Stomach (tissue), 19 donors: Measurements from ENCODE around the gene SPRYD3. TPM values are rescaled to one million over a fixed set of nuclear protein-coding genes. Genes with fewer than 3 reads are reported as not detected.

Experiments used
- DNase-seq, 2 donors: peaks; one replicate each; pipeline versions ENCODE4 v3.0.0 to v3.0.0-alpha.2; 2013 to 2019
- H3K27ac ChIP-seq, 5 donors: fragments of 200-600 bp in 4 of 5; sonication (generic) in 4 of 5; one replicate each; pipeline ENCODE4 v1.5.1; 2013 to 2019; ENCODE audit warnings: mild to moderate bottlenecking in 1 of 5, moderate library complexity in 1 of 5
- H3K27me3 ChIP-seq, 3 donors: fragments of 200-600 bp; sonication (generic); one replicate each; pipeline ENCODE4 v1.5.1; 2017 to 2019; ENCODE audit warnings: mixed run types in 1 of 3
- H3K36me3 ChIP-seq, 4 donors: fragments of 200-600 bp; sonication (generic); 1 replicate in 3 of 4; 2 replicates in 1 of 4; pipeline ENCODE4 v1.5.1; 2016 to 2019
- H3K4me1 ChIP-seq, 4 donors: fragments of 200-600 bp; sonication (generic); one replicate each; pipeline ENCODE4 v1.5.1; 2016 to 2019
- H3K4me3 ChIP-seq, 4 donors: fragments of 200-600 bp; sonication (generic) in 3 of 4; one replicate each; pipeline ENCODE4 v1.5.1; 2016 to 2019; ENCODE audit warnings: mild to moderate bottlenecking in 1 of 4
- H3K9me3 ChIP-seq, 4 donors: fragments of 200-600 bp; sonication (generic); one replicate each; pipeline ENCODE4 v1.5.1; 2016 to 2019
- EP300 ChIP-seq: sonication (generic); formaldehyde crosslinking; IDR thresholded peaks from one replicate; pipeline ENCODE4 v1.6.1; 2017; ENCODE audit warnings: antibody characterized with exemption
- POLR2A ChIP-seq, 4 donors: fragments of 450-650 bp; IDR thresholded peaks; one replicate each; pipeline ENCODE4 v1.6.1; 2016; ENCODE audit warnings: antibody characterized with exemption in 4 of 4, control low read depth in 2 of 4, mild to moderate bottlenecking in 1 of 4, moderate library complexity in 1 of 4
- POLR2AphosphoS5 ChIP-seq, 3 donors: sonication (generic); formaldehyde crosslinking; IDR thresholded peaks; one replicate each; pipeline ENCODE4 v1.6.1; 2016; ENCODE audit warnings: antibody characterized with exemption in 3 of 3
- WGBS, 5 donors: extraction: QIAGEN DNeasy Blood & Tissue Kit in 3 of 5; methylation state at CpG; one replicate each; pipeline versions ENCODE4 v1.1.5 to v1.1.7; 2013 to 2018; 5-methylcytosine and 5-hydroxymethylcytosine counted together
- intact Hi-C: fragments of 100-400 bp; cut with DNase I; formaldehyde crosslinking; loops from one replicate; pipeline ENCODE4 v1.15.1; 2023; ENCODE audit warnings: low total_unique reads
- long read RNA-seq, 10 donors: transcript quantifications; one replicate each; lab custom pipeline, GENCODE V29; 2026
- polyA plus RNA-seq, 3 donors: library from polyadenylated mRNA; stranded (reverse); fragments of 200-250 nt; gene quantifications; one replicate each; pipeline ENCODE4 v1.2.3, GENCODE V29; 2013
- total RNA-seq, 5 donors: library from RNA; depleted of rRNA; stranded (reverse); fragments of >200 nt; gene quantifications; one replicate each; pipeline versions ENCODE4 v1.1.0 to v1.2.3, GENCODE V29; 2014 to 2016
- TF ChIP-seq, protein P1 (sequence below), 7 experiments: fragments of 450-650 bp in 4 of 7; fragments of 200-600 bp in 3 of 7; sonication (generic) in 3 of 7; IDR thresholded peaks; one replicate each; pipeline ENCODE4 v1.5.1; 2016 to 2019; ENCODE audit warnings: antibody characterized with exemption in 7 of 7, control low read depth in 2 of 7, mild to moderate bottlenecking in 1 of 7
- donor health status: healthy with polysubstance abuse.
- donor health status: Bipolar disorder and iron deficiency.
- donor health status: healthy.

The SPRYD3 gene, protein sequence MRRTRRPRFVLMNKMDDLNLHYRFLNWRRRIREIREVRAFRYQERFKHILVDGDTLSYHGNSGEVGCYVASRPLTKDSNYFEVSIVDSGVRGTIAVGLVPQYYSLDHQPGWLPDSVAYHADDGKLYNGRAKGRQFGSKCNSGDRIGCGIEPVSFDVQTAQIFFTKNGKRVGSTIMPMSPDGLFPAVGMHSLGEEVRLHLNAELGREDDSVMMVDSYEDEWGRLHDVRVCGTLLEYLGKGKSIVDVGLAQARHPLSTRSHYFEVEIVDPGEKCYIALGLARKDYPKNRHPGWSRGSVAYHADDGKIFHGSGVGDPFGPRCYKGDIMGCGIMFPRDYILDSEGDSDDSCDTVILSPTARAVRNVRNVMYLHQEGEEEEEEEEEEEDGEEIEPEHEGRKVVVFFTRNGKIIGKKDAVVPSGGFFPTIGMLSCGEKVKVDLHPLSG
- total RNA-seq (10 to 100 TPM; 17.8 to 99.8 (median 50.9) TPM), polyA plus RNA-seq (10 to 100 TPM; 26.3 to 30.5 (median 29.8) TPM)
- long read RNA-seq, donor 1, partial matches to known transcripts, result 0 of 4 reads
- long read RNA-seq, donor 1, other reads (novel, unspliced or antisense), result 0 of 4 reads
- long read RNA-seq, donor 2, transcript SPRYD3-201 (11 exons, 2,932 nt), result major isoform, 11 of 11 reads
- long read RNA-seq, donor 2, partial matches to known transcripts, result 0 of 11 reads
- long read RNA-seq, donor 2, other reads (novel, unspliced or antisense), result 0 of 11 reads
- long read RNA-seq, donor 3, transcript SPRYD3-201 (11 exons, 2,932 nt), result major isoform, 5 of 6 reads
- long read RNA-seq, donor 3, partial matches to known transcripts, result 0 of 6 reads
- long read RNA-seq, donor 3, other reads (novel, unspliced or antisense), result 0 of 6 reads
- long read RNA-seq, donor 4, result 0 reads
- long read RNA-seq, donor 5, transcript SPRYD3-201 (11 exons, 2,932 nt), result major isoform, 6 of 6 reads
- long read RNA-seq, donor 5, partial matches to known transcripts, result 0 of 6 reads
- long read RNA-seq, donor 5, other reads (novel, unspliced or antisense), result 0 of 6 reads
- long read RNA-seq, donor 6, transcript SPRYD3-201 (11 exons, 2,932 nt), result major isoform, 14 of 14 reads
- long read RNA-seq, donor 6, partial matches to known transcripts, result 0 of 14 reads
- long read RNA-seq, donor 6, other reads (novel, unspliced or antisense), result 0 of 14 reads
- long read RNA-seq, donor 7, transcript SPRYD3-201 (11 exons, 2,932 nt), result major isoform, 8 of 8 reads
- long read RNA-seq, donor 7, partial matches to known transcripts, result 0 of 8 reads
- long read RNA-seq, donor 7, other reads (novel, unspliced or antisense), result 0 of 8 reads
- long read RNA-seq, donor 8, transcript SPRYD3-201 (11 exons, 2,932 nt), result major isoform, 9 of 9 reads
- long read RNA-seq, donor 8, partial matches to known transcripts, result 0 of 9 reads
- long read RNA-seq, donor 8, other reads (novel, unspliced or antisense), result 0 of 9 reads
- long read RNA-seq, donor 9, partial matches to known transcripts, result 0 of 2 reads
- long read RNA-seq, donor 9, other reads (novel, unspliced or antisense), result 0 of 2 reads
- long read RNA-seq, donor 10, transcript SPRYD3-201 (11 exons, 2,932 nt), result major isoform, 5 of 5 reads
- long read RNA-seq, donor 10, partial matches to known transcripts, result 0 of 5 reads
- long read RNA-seq, donor 10, other reads (novel, unspliced or antisense), result 0 of 5 reads

- peak within 1 kb of the TSS; percentile 89 to 95 (median 94) for H3K27ac ChIP-seq
- peak; percentile 97 to 99 for DNase-seq
- WGBS, 5 donors, result 1 to 4% (median 2%) methylated on average over 39 to 67 of the region's 67 CpGs
- peaks cover 10 to 31% (median 28%) of the 10 kb centered on the region in 4 donors for H3K36me3 ChIP-seq
- no peak for TF ChIP-seq EP300
- TF ChIP-seq POLR2A (IDR thresholded peaks at IDR 0.05), result peak in 2 of 4 donors; percentile 13 to 40
- peak; percentile 53 to 96 (median 96) for TF ChIP-seq POLR2AphosphoS5 (IDR thresholded peaks at IDR 0.05)
- TF ChIP-seq, protein P1, sequence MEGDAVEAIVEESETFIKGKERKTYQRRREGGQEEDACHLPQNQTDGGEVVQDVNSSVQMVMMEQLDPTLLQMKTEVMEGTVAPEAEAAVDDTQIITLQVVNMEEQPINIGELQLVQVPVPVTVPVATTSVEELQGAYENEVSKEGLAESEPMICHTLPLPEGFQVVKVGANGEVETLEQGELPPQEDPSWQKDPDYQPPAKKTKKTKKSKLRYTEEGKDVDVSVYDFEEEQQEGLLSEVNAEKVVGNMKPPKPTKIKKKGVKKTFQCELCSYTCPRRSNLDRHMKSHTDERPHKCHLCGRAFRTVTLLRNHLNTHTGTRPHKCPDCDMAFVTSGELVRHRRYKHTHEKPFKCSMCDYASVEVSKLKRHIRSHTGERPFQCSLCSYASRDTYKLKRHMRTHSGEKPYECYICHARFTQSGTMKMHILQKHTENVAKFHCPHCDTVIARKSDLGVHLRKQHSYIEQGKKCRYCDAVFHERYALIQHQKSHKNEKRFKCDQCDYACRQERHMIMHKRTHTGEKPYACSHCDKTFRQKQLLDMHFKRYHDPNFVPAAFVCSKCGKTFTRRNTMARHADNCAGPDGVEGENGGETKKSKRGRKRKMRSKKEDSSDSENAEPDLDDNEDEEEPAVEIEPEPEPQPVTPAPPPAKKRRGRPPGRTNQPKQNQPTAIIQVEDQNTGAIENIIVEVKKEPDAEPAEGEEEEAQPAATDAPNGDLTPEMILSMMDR (IDR thresholded peaks at IDR 0.05), result no peak
- H3K9me3 ChIP-seq, result no peaks in the 10 kb centered on the region
- intact Hi-C loops, result no loop called here
- no peaks in the 10 kb centered on the region for H3K27me3 ChIP-seq
- peak within 1 kb of the TSS; percentile 73 to 85 (median 82) for H3K4me3 ChIP-seq
- H3K4me1 ChIP-seq, result peaks cover 19 to 53% (median 44%) of the 10 kb centered on the region in 4 donors
These were observed at the start of gene SPRYD3 for GRCh38 chr12:53079226-53080117. TSS of gene SPRYD3 (minus strand) at chr12:53079390. CDS start at chr12:53079333, 57 bp downstream.

DNA sequence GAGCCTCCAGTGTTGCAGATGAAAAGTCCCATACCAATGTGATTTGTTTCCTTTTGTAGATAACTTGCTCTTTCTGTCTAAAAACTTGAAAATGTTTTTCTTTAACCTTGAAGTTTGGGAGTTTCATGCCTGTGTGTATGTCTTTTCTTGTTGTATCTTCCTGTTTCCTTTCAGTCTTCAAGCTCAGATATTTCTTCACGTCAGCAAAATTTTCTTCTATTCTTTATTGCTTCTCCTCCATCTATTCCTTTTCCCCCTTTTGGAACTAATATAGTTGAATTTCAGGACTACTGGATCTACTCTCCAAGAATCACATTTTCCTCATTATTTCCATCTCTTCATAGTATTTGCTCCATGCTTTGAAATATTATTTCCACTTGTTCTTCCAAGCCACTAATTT is 48.0 kb upstream of the SPRYD3 start:
- TF ChIP-seq POLR2A (IDR thresholded peaks at IDR 0.05) (no peak), EP300 (no peak), POLR2AphosphoS5 (IDR thresholded peaks at IDR 0.05) (no peak)
- TF ChIP-seq, protein P1 (IDR thresholded peaks at IDR 0.05), result no peak
- Histone ChIP-seq H3K36me3 (no peaks in the 10 kb centered on the region), H3K27ac (no peak overlapping the region), H3K4me1 (no peaks in the 10 kb centered on the region), H3K9me3 (no peaks in the 10 kb centered on the region), H3K27me3 (peaks cover 0 to 6% (median 0%) of the 10 kb centered on the region in 3 donors), H3K4me3 (no peak overlapping the region)
- DNase-seq, result no peak
- WGBS, 5 donors, result 85 to 93% (median 87%) methylated on average over 1 of the region's 1 CpG
- intact Hi-C loops, result no loop called here

- Histone ChIP-seq H3K4me1 (no peaks in the 10 kb centered on the region), H3K27ac (no peak overlapping the region), H3K36me3 (no peaks in the 10 kb centered on the region), H3K9me3 (no peaks in the 10 kb centered on the region), H3K4me3 (no peak overlapping the region), H3K27me3 (peaks cover 0 to 6% (median 0%) of the 10 kb centered on the region in 3 donors)
- intact Hi-C loops, result no loop called here
- no peak for DNase-seq
- no peak for TF ChIP-seq EP300
- TF ChIP-seq, protein P1 (IDR thresholded peaks at IDR 0.05), result no peak
- TF ChIP-seq POLR2A (IDR thresholded peaks at IDR 0.05), result no peak
- TF ChIP-seq POLR2AphosphoS5 (IDR thresholded peaks at IDR 0.05), result no peak
These were observed 45.1 kb upstream of the SPRYD3 start for GRCh38 chr12:53124352-53124723.
